KOPT-K1 (cell line): ENCODE data around the gene POMT1.
A peak's percentile ranks its signal among the peaks of the same experiment; 100 is the strongest.

Source experiments
- H3K27ac ChIP-seq: fragments of 200-600 bp; sonication (generic); 2 replicates; pipeline ENCODE4 v1.5.1; 2016; ENCODE audit warnings: antibody characterized with exemption, mild to moderate bottlenecking, low read depth, low read length; ENCODE audit not compliant: poor library complexity, severe bottlenecking
- H3K36me3 ChIP-seq: fragments of 200-600 bp; sonication (generic); 2 replicates; pipeline ENCODE4 v1.5.1; 2017; ENCODE audit warnings: antibody characterized with exemption, mild to moderate bottlenecking, low read length, moderate library complexity; ENCODE audit not compliant: insufficient read depth
- H3K9me3 ChIP-seq: fragments of 200-600 bp; sonication (generic); 2 replicates; pipeline ENCODE4 v1.5.1; 2017; ENCODE audit warnings: antibody characterized with exemption, low read length, mild to moderate bottlenecking; ENCODE audit not compliant: insufficient read depth, poor library complexity, severe bottlenecking

Gene POMT1

GRCh38 chr9:131483319-131484050, 19.2 kb upstream of the POMT1 start:
- Histone ChIP-seq H3K36me3 (peaks cover 98% of the 10 kb centered on the region), H3K27ac (no peak overlapping the region), H3K9me3 (no peaks in the 10 kb centered on the region)

DNA sequence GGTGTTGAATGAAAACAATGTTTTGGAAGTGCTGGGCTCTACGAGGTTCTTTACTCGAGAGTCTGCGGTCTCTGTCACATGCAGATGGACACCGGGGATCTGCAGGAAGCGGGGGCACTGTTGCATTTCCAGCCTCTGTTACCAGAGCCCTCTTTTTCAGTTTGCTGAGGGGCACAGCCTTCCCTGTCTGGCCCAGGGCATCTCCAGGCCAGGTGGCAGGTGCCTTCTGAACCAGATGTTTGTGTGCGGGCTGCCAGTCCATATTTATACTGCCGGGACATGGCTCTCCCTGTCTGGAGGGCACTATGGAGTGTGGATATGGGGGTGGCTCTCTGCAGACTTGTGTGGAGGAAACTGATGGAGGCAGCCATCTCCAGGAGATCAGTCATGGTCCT, 18.7 kb upstream of the POMT1 start:
- no peak overlapping the region for H3K27ac ChIP-seq
- H3K36me3 ChIP-seq = peaks cover 98% of the 10 kb centered on the region
- H3K9me3 ChIP-seq = no peaks in the 10 kb centered on the region

DNA sequence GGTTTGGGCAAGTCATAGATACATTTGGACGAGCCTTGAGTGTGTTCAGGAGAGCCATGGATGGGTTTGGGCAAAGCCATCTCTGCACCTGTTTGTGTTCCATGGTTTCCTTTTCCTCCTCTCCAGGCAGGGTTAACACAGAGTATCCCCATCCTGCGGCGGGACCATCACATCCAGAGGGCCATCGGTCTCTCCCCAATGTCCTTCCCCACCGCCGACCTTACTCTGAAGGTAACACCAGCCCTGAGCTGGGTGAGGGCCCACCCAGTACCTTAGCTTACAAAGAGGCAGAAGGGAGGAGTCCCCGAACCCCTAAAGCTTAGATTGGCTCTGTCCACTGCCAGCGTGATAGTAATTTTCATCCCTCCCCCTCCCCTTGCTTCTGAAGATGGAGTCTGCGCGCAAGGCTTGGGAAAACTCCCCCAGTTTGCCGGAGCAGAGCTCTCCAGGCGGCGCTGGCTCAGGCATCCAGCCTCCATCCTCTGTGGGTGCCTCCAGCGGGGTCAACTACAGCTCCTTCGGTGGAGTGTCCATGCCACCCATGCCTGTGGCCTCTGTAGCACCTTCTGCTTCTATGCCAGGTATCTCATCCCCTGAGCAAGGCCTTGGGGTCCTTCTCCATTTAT, 18.0 kb upstream of the POMT1 start:
- Histone ChIP-seq H3K27ac (no peak overlapping the region), H3K9me3 (no peaks in the 10 kb centered on the region), H3K36me3 (peaks cover 98% of the 10 kb centered on the region)

DNA sequence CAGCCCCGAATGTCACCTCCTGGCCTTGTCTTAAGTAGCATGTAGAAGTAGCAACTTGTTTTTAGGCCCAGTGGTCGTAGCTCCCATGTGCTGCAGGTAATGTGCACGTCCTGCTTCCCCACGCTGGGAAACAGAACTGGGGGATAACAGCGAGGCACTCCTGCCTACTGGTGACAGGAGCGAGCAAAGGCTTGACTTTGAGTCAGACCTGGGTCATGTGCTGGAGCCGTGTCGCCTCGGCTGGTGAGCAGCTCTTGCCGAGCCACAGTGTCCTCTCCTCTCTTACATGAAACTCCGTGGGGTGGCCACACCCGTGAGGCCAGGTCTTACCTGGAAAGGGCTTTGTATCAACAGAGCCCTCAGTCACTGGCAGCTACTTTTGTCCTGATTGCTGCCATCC, 17.5 kb upstream of the POMT1 start:
- Histone ChIP-seq H3K27ac (no peak overlapping the region), H3K9me3 (no peaks in the 10 kb centered on the region), H3K36me3 (peaks cover 98% of the 10 kb centered on the region)

DNA sequence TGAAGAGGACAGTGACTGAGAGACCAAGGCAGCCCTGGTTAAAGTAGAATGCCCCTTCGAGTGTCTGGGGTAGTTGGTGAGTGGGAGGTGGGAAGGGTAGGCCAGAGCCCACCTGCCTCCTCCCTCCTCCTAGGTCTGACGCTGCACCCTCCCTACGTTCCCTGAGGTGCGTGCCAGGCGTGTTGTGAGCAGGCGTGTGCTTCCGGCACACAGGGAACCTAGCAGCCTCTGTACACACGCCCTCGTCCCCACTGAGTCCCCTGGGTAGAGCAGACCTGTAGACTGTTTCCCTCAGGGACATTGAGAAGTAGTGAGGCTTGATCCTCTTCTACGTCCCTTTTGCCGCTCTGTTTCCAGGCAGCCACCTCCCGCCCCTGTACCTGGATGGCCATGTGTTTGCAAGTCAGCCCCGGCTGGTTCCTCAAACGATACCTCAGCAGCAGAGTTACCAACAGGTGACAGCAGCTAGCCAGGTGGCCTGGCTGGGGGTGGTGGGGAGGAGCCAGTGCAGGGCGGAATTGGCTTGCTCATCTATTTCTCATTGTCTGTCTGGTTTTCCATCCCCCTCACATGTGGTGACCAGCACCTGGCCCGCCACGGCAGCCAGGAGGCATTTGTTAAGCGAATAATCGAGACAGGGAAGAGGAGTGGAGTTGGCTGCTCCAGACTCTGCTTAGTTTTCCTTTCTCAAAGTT, 16.8 kb upstream of the POMT1 start:
- H3K9me3 ChIP-seq = no peaks in the 10 kb centered on the region
- H3K27ac ChIP-seq = no peak overlapping the region
- H3K36me3 ChIP-seq = peaks cover 98% of the 10 kb centered on the region

GRCh38 chr9:131487001-131487400, 15.7 kb upstream of the POMT1 start:
- Histone ChIP-seq H3K9me3 (no peaks in the 10 kb centered on the region), H3K27ac (no peak overlapping the region), H3K36me3 (peaks cover 100% of the 10 kb centered on the region)

DNA sequence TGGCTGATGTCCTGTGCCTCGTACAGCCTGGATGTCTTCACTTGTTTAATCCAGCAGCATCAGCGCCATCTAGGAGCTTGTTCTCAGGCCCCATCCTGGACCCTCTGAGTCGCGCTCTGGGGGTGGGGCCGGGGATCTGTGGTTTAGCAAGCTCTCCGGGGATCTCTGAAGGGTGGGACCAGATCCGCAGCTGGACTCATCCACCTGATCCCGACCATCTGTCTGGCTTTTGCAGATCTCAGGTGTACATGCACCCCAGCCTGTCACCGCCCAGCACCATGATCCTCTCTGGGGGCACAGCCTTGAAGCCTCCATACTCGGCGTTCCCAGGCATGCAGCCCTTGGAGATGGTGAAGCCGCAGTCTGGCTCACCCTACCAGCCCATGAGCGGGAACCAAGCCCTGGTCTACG, 15.1 kb upstream of the POMT1 start:
- no peaks in the 10 kb centered on the region for H3K9me3 ChIP-seq
- no peak overlapping the region for H3K27ac ChIP-seq
- peaks cover 100% of the 10 kb centered on the region for H3K36me3 ChIP-seq

DNA sequence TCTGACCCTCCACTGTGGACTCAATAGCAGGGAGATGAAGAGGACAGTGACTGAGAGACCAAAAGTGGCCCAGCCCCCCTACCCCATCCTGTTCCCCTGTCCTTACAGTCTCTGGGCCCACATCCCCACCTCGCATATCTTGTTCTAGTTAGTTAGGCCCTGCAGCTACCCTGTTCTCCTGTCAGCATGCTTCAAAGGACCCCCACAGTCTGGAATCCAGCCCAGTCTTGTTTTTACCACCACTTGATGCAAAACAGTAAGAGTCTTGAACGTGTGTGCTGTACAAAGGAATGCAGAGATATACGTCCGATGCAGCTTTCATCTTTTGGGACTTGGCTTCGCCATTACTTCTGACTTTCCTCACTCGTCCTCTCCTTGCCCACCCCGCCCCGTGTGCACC, 12.2 kb upstream of the POMT1 start:
- Histone ChIP-seq H3K27ac (no peak overlapping the region), H3K9me3 (no peaks in the 10 kb centered on the region), H3K36me3 (peaks cover 100% of the 10 kb centered on the region)

DNA sequence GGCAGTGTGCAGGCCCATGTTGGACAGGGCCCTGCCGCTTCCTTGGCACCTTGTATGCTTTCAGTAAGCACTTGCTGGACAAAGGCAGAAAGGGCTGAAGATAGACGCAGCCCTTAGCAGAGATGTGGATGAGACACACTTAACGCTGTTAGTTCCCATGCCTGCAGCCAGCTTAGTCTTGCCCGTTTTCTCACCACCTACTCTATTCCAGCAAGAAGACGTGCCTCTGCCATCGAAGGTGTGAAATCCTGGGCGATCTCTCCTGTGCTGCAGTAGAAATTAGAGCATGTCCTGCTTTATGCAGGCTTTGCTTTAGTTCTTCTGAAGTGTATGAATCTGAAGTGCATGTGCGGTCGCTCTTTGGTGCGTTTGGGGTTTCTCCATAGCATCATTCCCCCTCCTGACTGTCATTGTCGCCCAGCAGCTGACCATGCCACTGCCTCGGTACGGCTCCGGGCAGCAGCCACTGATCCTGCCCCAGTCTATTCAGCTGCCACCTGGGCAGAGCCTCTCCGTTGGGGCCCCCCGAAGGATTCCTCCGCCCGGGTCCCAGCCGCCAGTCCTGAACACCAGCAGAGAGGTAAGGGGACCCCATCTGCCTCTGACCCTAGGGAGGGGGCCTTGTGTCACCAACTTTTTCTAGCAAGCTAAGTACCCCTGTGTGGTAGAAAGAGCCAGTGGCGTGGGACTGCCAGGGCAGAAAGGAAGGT, 11.6 kb upstream of the POMT1 start:
- no peak overlapping the region for H3K27ac ChIP-seq
- H3K9me3 ChIP-seq = no peaks in the 10 kb centered on the region
- peaks cover 100% of the 10 kb centered on the region for H3K36me3 ChIP-seq

- no peak overlapping the region for H3K27ac ChIP-seq
- no peaks in the 10 kb centered on the region for H3K9me3 ChIP-seq
- H3K36me3 ChIP-seq = peaks cover 100% of the 10 kb centered on the region
These were observed 10.6 kb upstream of the POMT1 start for GRCh38 chr9:131492070-131492469.

- Histone ChIP-seq H3K36me3 (peaks cover 100% of the 10 kb centered on the region), H3K9me3 (no peaks in the 10 kb centered on the region), H3K27ac (no peak overlapping the region)
These were observed 8.3 kb upstream of the POMT1 start for GRCh38 chr9:131494296-131494870.

GRCh38 chr9:131495785-131496184, 6.9 kb upstream of the POMT1 start:
- Histone ChIP-seq H3K36me3 (peaks cover 90% of the 10 kb centered on the region), H3K9me3 (no peaks in the 10 kb centered on the region), H3K27ac (no peak overlapping the region)

DNA sequence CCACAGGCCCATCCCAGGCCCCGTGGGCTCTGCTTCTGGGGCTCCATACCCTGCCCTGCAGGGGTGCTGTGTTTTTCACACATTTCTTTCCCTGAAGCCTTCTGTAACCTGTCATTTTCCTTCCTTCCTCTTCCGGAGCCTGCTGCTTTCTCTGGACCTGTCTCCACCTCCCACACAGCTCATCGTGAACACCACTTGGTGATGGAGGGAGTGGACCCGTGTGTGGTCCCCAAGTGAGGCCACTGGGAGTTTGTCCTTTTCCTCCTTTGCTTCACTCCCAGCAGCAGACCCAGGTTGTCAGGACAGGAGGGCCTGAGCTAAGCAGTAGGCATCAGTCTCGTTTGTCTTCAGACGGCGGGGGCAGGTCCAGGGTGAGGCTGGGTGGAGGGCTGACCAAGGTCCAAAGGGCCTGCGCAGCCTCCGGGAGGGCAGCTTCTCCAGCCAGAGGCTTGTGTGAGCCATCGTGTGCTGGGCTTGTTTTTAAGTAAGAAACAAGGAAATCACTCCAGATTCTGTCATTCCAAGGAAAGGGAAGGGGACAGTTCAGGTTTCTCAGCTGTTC, 5.8 kb upstream of the POMT1 start:
- no peak overlapping the region for H3K27ac ChIP-seq
- H3K36me3 ChIP-seq = peaks cover 78% of the 10 kb centered on the region

GRCh38 chr9:131499254-131499767, 3.4 kb upstream of the POMT1 start:
- Histone ChIP-seq H3K36me3 (peaks cover 54% of the 10 kb centered on the region), H3K9me3 (no peaks in the 10 kb centered on the region), H3K27ac (peak overlapping the region; percentile 79)

More for the DNA sequence above, 5.8 kb upstream of the POMT1 start:
- H3K9me3 ChIP-seq = no peaks in the 10 kb centered on the region
